Fibroblast of lung (primary cell): Measurements from ENCODE around the gene RNF186. TPM values are rescaled to one million over a fixed set of nuclear protein-coding genes. Genes with fewer than 3 reads are reported as not detected.

Source experiments
- DNase-seq, 2 donors: peaks; one replicate each; pipeline versions ENCODE4 v3.0.0 to v3.0.0-alpha.2; 2010; ENCODE audit warnings: low read depth in 2 of 2
- H2AFZ ChIP-seq: 2 replicates; pipeline ENCODE4 v1.5.1; 2012; ENCODE audit warnings: low read length, control low read depth, inconsistent platforms
- H3K27ac ChIP-seq: 2 replicates; pipeline ENCODE4 v1.5.1; 2011; ENCODE audit warnings: low read length, control low read depth; ENCODE audit not compliant: insufficient read depth
- H3K27me3 ChIP-seq: 2 replicates; pipeline ENCODE4 v1.5.1; 2011; ENCODE audit warnings: mild to moderate bottlenecking, low read length; ENCODE audit not compliant: control insufficient read depth, insufficient read depth
- H3K36me3 ChIP-seq: 2 replicates; pipeline ENCODE4 v1.5.1; 2011; ENCODE audit warnings: low read length; ENCODE audit not compliant: control insufficient read depth, insufficient read depth
- H3K4me1 ChIP-seq: 2 replicates; pipeline ENCODE4 v1.5.1; 2011; ENCODE audit warnings: low read length; ENCODE audit not compliant: control insufficient read depth, insufficient read depth; ENCODE audit errors: extremely low read depth
- H3K4me2 ChIP-seq: 2 replicates; pipeline ENCODE4 v1.5.1; 2011; ENCODE audit warnings: low read length, control low read depth; ENCODE audit not compliant: insufficient read depth; ENCODE audit errors: extremely low read depth
- H3K4me3 ChIP-seq, 4 experiments: fragments of 200-600 bp in 1 of 4; sonication (generic) in 1 of 4; replicated peaks in 1 of 4; 2 replicates each; pipeline ENCODE4 v1.5.1; 2011 to 2016; ENCODE audit warnings: low read length in 4 of 4, low read depth in 3 of 4, mild to moderate bottlenecking in 3 of 4, control low read depth in 2 of 4, inconsistent platforms in 1 of 4, mixed read lengths in 1 of 4; ENCODE audit not compliant: insufficient read depth in 1 of 4; ENCODE audit errors: control extremely low read depth in 1 of 4
- H3K79me2 ChIP-seq: 2 replicates; pipeline ENCODE4 v1.5.1; 2012; ENCODE audit warnings: mild to moderate bottlenecking, low read length, inconsistent platforms; ENCODE audit not compliant: control insufficient read depth, insufficient read depth
- H3K9ac ChIP-seq: 2 replicates; pipeline ENCODE4 v1.5.1; 2011; ENCODE audit warnings: mild to moderate bottlenecking, low read length, control low read depth; ENCODE audit not compliant: insufficient read depth
- H3K9me3 ChIP-seq: 2 replicates; pipeline ENCODE4 v1.5.1; 2012; ENCODE audit warnings: low read depth, low read length; ENCODE audit not compliant: control insufficient read depth, insufficient read depth
- H4K20me1 ChIP-seq: 2 replicates; pipeline ENCODE4 v1.5.1; 2011; ENCODE audit warnings: low read length; ENCODE audit not compliant: control insufficient read depth, insufficient read depth; ENCODE audit errors: extremely low read depth
- EZH2 ChIP-seq: IDR thresholded peaks from 2 replicates; pipeline ENCODE4 v1.5.1; 2012; ENCODE audit warnings: low read length, control low read depth, mild to moderate bottlenecking; ENCODE audit errors: missing control alignments
- polyA plus RNA-seq, 2 donors: library from polyadenylated mRNA; depleted of rRNA in 1 of 2; stranded (reverse) in 1 of 2; unstranded in 1 of 2; fragments of >200 nt; gene quantifications; 2 replicates each; pipeline ENCODE4 v1.2.1, GENCODE V29; 2011 to 2012; ENCODE audit warnings: missing spikeins in 1 of 2
- total RNA-seq: library from RNA; depleted of rRNA; stranded (reverse); fragments of >200 nt; gene quantifications from 2 replicates; pipeline ENCODE4 v1.2.1, GENCODE V29; 2014
- TF ChIP-seq, protein P1 (sequence below), 2 donors: IDR thresholded peaks in 1 of 2; conservative IDR thresholded peaks in 1 of 2; 1 replicate in 1 of 2; 2 replicates in 1 of 2; pipeline ENCODE4 v1.5.1; 2011 to 2012; ENCODE audit warnings: low read length in 2 of 2, control low read depth in 1 of 2, inconsistent platforms in 1 of 2, low read depth in 1 of 2, mild to moderate bottlenecking in 1 of 2

RNF186 gene
- total and polyA plus RNA-seq, 2 donors (not counting 1 experiment from before 2014, with no cell fraction given): not detected

DNA sequence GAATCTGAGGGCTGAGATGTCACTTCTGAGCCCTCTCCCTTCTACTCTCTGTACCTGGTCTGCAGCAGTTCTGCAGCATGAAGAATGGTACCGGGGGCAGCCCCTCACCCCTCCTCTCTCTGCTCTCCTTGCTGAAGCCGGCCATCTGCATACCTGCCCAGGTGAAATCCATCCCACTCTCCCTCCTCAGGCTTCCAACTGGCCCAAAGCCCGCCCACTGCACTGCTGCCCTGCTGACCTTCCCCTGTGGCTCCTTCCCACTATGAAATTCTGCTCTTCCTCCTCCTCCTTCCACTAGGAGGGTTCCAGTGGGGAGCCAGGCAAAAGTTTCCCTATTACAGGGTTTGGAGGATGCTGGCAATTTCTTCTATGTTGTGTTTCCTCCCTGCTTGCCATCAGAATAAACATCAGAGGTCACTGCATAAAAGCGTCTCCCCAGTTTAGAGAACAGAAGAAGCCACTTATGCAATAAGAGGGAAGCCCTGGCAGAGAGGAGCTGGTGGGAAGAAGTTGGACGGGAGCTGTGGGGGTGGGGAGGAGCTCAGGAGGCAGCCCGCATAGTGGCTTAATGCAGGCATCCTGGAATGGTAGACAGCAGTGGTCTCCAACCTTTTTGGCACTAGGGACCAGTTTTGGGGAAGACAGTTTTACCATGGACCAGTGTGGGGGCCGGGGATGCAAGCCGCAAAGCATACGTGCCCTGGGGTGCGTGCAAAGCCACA is 45.7 kb downstream of the RNF186 start:
- no peaks in the 10 kb centered on the region for H4K20me1 ChIP-seq
- DNase-seq: no peak
- TF ChIP-seq EZH2: no peak
- TF ChIP-seq, protein P1, sequence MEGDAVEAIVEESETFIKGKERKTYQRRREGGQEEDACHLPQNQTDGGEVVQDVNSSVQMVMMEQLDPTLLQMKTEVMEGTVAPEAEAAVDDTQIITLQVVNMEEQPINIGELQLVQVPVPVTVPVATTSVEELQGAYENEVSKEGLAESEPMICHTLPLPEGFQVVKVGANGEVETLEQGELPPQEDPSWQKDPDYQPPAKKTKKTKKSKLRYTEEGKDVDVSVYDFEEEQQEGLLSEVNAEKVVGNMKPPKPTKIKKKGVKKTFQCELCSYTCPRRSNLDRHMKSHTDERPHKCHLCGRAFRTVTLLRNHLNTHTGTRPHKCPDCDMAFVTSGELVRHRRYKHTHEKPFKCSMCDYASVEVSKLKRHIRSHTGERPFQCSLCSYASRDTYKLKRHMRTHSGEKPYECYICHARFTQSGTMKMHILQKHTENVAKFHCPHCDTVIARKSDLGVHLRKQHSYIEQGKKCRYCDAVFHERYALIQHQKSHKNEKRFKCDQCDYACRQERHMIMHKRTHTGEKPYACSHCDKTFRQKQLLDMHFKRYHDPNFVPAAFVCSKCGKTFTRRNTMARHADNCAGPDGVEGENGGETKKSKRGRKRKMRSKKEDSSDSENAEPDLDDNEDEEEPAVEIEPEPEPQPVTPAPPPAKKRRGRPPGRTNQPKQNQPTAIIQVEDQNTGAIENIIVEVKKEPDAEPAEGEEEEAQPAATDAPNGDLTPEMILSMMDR (conservative IDR thresholded peaks at IDR 0.05 in 1 of 2, IDR thresholded peaks at IDR 0.05 in 1 of 2; ENCODE audit: low read depth in 1 of 2, low read length in 2 of 2): no peak
- no peaks in the 10 kb centered on the region for H3K79me2 ChIP-seq
- H3K9ac ChIP-seq: no peak overlapping the region
- H3K36me3 ChIP-seq: peaks cover 2% of the 10 kb centered on the region
- no peak overlapping the region for H3K4me2 ChIP-seq
- H3K9me3 ChIP-seq: no peaks in the 10 kb centered on the region
- no peak overlapping the region for H3K4me3 ChIP-seq
- H3K27me3 ChIP-seq: no peaks in the 10 kb centered on the region
- no peak overlapping the region for H2AFZ ChIP-seq
- H3K4me1 ChIP-seq: peaks cover 15% of the 10 kb centered on the region
- H3K27ac ChIP-seq: no peak overlapping the region

DNA sequence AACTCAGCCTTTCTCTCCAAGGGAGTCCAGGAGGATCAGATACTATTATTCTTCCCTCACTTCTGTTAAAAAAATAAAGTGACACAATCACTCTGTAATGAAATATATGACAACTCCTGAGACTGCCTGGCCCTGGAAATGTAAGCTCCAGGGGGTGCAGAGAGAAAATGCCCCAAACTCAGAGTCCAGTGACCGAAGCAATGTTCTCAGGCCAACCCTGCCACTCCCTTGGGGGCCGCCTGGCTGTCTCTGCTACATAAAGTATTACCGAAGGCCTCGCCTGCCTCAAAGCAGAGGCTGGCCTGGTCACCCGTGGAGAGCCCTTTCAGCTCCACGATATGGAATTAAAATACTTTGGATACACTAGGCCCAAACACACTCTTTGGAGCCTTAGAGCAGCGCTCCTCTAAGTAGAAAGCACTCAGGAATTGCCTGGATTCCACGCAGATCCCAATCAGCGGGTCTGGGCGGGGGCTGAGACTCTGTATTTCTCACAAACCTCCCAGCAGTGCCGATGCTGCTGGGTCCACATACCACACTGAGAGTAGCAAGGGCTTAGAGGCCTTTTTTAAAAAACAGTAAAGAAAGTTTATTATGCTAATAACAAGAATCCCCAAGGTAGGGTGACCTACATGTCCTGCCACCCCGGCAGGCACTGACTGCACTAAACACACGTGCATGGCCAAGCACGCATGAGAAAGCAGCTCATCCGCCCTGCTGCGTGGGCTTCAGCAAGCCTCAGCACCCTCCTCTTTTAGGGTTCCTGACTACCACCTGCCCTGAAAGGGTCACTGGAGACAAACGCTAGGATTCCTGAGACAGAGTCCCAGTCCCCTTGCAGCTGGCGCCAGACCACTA is 46.5 kb downstream of the RNF186 start:
- H3K9ac ChIP-seq: no peak overlapping the region
- H3K4me2 ChIP-seq: no peak overlapping the region

DNA sequence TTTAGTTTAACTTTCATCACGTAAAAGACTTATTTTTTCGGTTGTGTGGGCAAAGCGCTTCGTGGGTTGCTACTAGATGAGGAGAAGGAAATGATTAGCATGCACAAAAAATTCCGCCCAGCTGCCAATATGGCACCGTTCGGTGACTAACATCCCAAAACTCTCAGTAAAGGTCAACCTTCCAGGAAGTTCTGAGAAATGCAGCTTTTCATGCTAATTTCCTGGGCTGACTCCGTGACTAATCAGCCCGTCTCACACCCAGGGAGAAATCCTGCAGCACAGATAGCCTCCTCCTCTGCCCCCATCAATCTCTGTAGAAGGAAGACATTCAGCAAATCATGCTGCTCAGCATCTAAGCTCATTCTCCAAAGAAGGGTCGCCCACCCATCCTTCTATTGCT is 49.5 kb downstream of the RNF186 start:
- Histone ChIP-seq H3K4me1 (peaks cover 15% of the 10 kb centered on the region), H3K79me2 (no peaks in the 10 kb centered on the region), H3K9me3 (no peaks in the 10 kb centered on the region), H2AFZ (no peak overlapping the region), H3K27me3 (no peaks in the 10 kb centered on the region), H3K27ac (peak overlapping the region; percentile 80), H4K20me1 (no peaks in the 10 kb centered on the region), H3K36me3 (peaks cover 2% of the 10 kb centered on the region), H3K4me2 (peak overlapping the region; percentile 70), H3K4me3 (no peak overlapping the region), H3K9ac (no peak overlapping the region)
- peak; percentile 78 to 97 for DNase-seq
- TF ChIP-seq EZH2: no peak
- TF ChIP-seq, protein P1 (conservative IDR thresholded peaks at IDR 0.05 in 1 of 2, IDR thresholded peaks at IDR 0.05 in 1 of 2; ENCODE audit: low read depth in 1 of 2, low read length in 2 of 2): no peak

More for the DNA sequence above, 46.5 kb downstream of the RNF186 start:
- peaks cover 15% of the 10 kb centered on the region for H3K4me1 ChIP-seq
- no peak overlapping the region for H3K27ac ChIP-seq
- DNase-seq: peak in 1 of 2 donors; percentile 18
- H3K4me3 ChIP-seq: no peak overlapping the region
- peaks cover 2% of the 10 kb centered on the region for H3K36me3 ChIP-seq
- no peaks in the 10 kb centered on the region for H3K27me3 ChIP-seq
- H2AFZ ChIP-seq: no peak overlapping the region
- H4K20me1 ChIP-seq: no peaks in the 10 kb centered on the region
- no peaks in the 10 kb centered on the region for H3K9me3 ChIP-seq
- no peak for TF ChIP-seq EZH2
- TF ChIP-seq, protein P1 (conservative IDR thresholded peaks at IDR 0.05 in 1 of 2, IDR thresholded peaks at IDR 0.05 in 1 of 2; ENCODE audit: low read depth in 1 of 2, low read length in 2 of 2): no peak
- H3K79me2 ChIP-seq: no peaks in the 10 kb centered on the region
